ENCODE data around the gene PARVA. TPM values are rescaled to one million over a fixed set of nuclear protein-coding genes. Genes with fewer than 3 reads are reported as not detected.
A peak's percentile ranks its signal among the peaks of the same experiment; 100 is the strongest.

The PARVA gene
- total and polyA plus RNA-seq, 2 of the 8 experiments (the other 6 are each of a cell fraction or from before 2014, with no cell fraction given) = 3.1 to 13.5 TPM

DNA sequence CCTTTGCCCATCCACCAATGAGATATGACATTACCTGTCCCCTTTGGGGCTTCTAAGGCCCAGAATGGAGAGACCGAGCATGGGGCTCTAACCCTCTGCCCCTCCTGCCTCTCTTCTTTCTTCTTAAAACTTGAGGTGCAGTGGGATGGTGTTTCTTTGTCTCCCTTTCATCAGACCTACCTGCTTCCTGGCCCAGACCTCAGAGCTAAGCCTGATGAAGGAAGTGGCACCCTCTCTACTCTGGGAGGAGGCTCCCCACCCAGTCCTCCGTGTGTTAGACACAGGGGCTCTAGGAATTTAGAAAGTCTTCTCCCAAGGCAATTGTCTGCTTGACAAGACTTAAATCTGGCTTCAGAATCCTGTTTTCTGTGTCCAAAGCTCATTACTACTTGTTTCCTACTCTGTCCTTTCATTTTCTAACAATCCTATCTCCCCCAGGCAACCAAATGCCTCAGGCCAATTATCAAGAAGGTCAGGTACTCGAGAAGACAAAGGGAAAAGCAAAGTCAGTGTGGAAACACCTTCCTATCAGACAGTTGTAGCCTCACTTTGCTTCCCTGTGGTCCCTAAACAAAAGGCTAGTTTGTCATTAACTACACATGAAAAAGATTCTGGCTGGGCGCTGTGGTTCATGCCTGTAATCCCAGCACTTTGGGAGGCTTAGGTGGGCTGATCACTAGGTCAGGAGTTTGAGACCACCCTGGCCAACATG is 20.3 kb upstream of the PARVA start:
- Histone ChIP-seq H3K79me1 (ENCODE audit: low read depth, low read length) (no peaks in the 10 kb centered on the region), H2AK5ac (ENCODE audit: low read depth, low read length) (no peak overlapping the region), H3K4me2 (ENCODE audit: insufficient read depth in 1 of 2, low read depth in 2 of 2, low read length in 2 of 2) (no peak overlapping the region), H3K27me3 (replicated peaks in 1 of 4; ENCODE audit: control insufficient read depth in 3 of 4, extremely low read depth in 1 of 4, insufficient read depth in 3 of 4, low read length in 3 of 4) (no peaks in the 10 kb centered on the region), H2BK5ac (ENCODE audit: low read depth, low read length) (no peak overlapping the region), H2AFZ (ENCODE audit: low read length) (0 out of 2 replicates have a peak overlapping the region, but pooled peaks have one; percentile 54), H3K79me2 (ENCODE audit: control insufficient read depth in 1 of 2, insufficient read depth in 2 of 2, low read length in 2 of 2) (no peaks in the 10 kb centered on the region), H2BK20ac (ENCODE audit: low read length) (no peak overlapping the region), H4K91ac (replicated peaks; ENCODE audit: insufficient read length, low read length) (no peak overlapping the region), H3K4me3 (ENCODE audit: extremely low read depth in 1 of 4, insufficient read depth in 2 of 4, low read depth in 3 of 4, low read length in 4 of 4) (no peak overlapping the region), H3K18ac (ENCODE audit: extremely low read depth, low read length) (no peak overlapping the region), H2BK15ac (ENCODE audit: low read length) (no peak overlapping the region), H2BK12ac (ENCODE audit: low read depth, low read length) (no peak overlapping the region), H3K56ac (replicated peaks; ENCODE audit: insufficient read length, low read depth, low read length) (no peak overlapping the region), H3K9ac (replicated peaks in 1 of 4; ENCODE audit: extremely low read depth in 1 of 4, low read depth in 3 of 4, low read length in 3 of 4) (no peak overlapping the region), H3K9me3 (ENCODE audit: insufficient read depth in 2 of 2, low read depth in 1 of 2, low read length in 1 of 2) (no peaks in the 10 kb centered on the region), H3K23ac (ENCODE audit: insufficient read length) (no peak overlapping the region), H3K4ac (replicated peaks; ENCODE audit: insufficient read length, low read depth, low read length) (no peak overlapping the region), H3K36me3 (ENCODE audit: control insufficient read depth in 2 of 4, insufficient read depth in 4 of 4, low read length in 3 of 4) (no peaks in the 10 kb centered on the region), H3K23me2 (ENCODE audit: low read depth, low read length) (no peaks in the 10 kb centered on the region), H4K20me1 (replicated peaks in 1 of 2; ENCODE audit: control insufficient read depth in 1 of 2, insufficient read depth in 2 of 2, low read length in 2 of 2) (no peaks in the 10 kb centered on the region), H2BK120ac (replicated peaks; ENCODE audit: low read depth, low read length) (no peak overlapping the region), H4K5ac (ENCODE audit: insufficient read length, low read depth, low read length) (no peak overlapping the region), H4K8ac (ENCODE audit: extremely low read depth, insufficient read depth, low read length) (no peak overlapping the region), H3K14ac (ENCODE audit: insufficient read length) (no peak overlapping the region), H3K27ac (ENCODE audit: low read depth, low read length) (no peak overlapping the region), H3K4me1 (replicated peaks in 1 of 4; ENCODE audit: control insufficient read depth in 3 of 4, insufficient read depth in 4 of 4, low read length in 3 of 4) (no peaks in the 10 kb centered on the region; a peak in 1 of 7 replicates)
- whole genome bisulfite sequencing, 2 experiments (ENCODE audit: extremely low coverage in 1 of 2, insufficient coverage in 1 of 2, insufficient read length in 1 of 2, insufficient replicate concordance in 2 of 2, low coverage in 1 of 2, low lambda C conversion rate in 2 of 2, missing lambda C conversion rate in 1 of 2) = 76% methylated on average over 4 of the region's 4 CpGs; no CpG with 5 or more reads in 1 of the 2 experiments
- ChIA-PET CTCF (ENCODE audit: partially characterized antibody) (interaction anchor here (0.6 kb wide), 1 partner anchor 56 kb away, joined by 3 read pairs; no protein-coding TSS in a partner anchor), POLR2A (ENCODE audit: partially characterized antibody) (interaction anchor here (1.5 kb wide), 1 partner anchor 20 kb away, joined by 4 read pairs; the partner anchor contains the start of gene PARVA)
- FAIRE-seq (peak; percentile 32), DNase-seq (ENCODE audit: low read depth in 1 of 2, low spot score in 2 of 2) (no peak)
- TF ChIP-seq EZH2 (IDR thresholded peaks at IDR 0.05; ENCODE audit: low read depth, low read length, severe bottlenecking) (no peak), KDM4A (IDR thresholded peaks at IDR 0.05; ENCODE audit: low read depth, low read length, severe bottlenecking) (no peak), NANOG (IDR thresholded peaks at IDR 0.05; ENCODE audit: insufficient read depth, low read depth, low read length, poor library complexity, severe bottlenecking) (no peak), NRF1 (IDR thresholded peaks at IDR 0.05; ENCODE audit: low read depth, low read length) (no peak), POLR2AphosphoS5 (IDR thresholded peaks at IDR 0.05; ENCODE audit: low read depth, low read length) (no peak), CBX5 (IDR thresholded peaks at IDR 0.05; ENCODE audit: low read depth, low read length) (no peak), GABPA (IDR thresholded peaks at IDR 0.05; ENCODE audit: borderline replicate concordance, insufficient read depth, low read length) (no peak), SIX5 (IDR thresholded peaks at IDR 0.05; ENCODE audit: low read depth, low read length) (no peak), KDM5A (IDR thresholded peaks at IDR 0.05; ENCODE audit: low read length) (no peak)
- TF ChIP-seq, protein P1, sequence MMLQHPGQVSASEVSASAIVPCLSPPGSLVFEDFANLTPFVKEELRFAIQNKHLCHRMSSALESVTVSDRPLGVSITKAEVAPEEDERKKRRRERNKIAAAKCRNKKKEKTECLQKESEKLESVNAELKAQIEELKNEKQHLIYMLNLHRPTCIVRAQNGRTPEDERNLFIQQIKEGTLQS (IDR thresholded peaks at IDR 0.05; ENCODE audit: insufficient read depth, low read depth, low read length) = no peak
- TF ChIP-seq, protein P2, sequence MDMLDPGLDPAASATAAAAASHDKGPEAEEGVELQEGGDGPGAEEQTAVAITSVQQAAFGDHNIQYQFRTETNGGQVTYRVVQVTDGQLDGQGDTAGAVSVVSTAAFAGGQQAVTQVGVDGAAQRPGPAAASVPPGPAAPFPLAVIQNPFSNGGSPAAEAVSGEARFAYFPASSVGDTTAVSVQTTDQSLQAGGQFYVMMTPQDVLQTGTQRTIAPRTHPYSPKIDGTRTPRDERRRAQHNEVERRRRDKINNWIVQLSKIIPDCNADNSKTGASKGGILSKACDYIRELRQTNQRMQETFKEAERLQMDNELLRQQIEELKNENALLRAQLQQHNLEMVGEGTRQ (IDR thresholded peaks at IDR 0.05; ENCODE audit: low read length) = no peak

Data from H1 (cell line).